Inferior parietal cortex (tissue), 1 donor: ENCODE measurements around the gene UBE2I.
"Not testable (repeated sequence)": the region's sequence is repeated elsewhere in the genome, so short reads cannot be mapped to it uniquely, and the experiment has no call there.

Experiments
- DNase-seq: peaks from one replicate; pipeline ENCODE4 v3.0.0-alpha.2; 2016; ENCODE audit errors: extremely low spot score

The UBE2I gene

DNA sequence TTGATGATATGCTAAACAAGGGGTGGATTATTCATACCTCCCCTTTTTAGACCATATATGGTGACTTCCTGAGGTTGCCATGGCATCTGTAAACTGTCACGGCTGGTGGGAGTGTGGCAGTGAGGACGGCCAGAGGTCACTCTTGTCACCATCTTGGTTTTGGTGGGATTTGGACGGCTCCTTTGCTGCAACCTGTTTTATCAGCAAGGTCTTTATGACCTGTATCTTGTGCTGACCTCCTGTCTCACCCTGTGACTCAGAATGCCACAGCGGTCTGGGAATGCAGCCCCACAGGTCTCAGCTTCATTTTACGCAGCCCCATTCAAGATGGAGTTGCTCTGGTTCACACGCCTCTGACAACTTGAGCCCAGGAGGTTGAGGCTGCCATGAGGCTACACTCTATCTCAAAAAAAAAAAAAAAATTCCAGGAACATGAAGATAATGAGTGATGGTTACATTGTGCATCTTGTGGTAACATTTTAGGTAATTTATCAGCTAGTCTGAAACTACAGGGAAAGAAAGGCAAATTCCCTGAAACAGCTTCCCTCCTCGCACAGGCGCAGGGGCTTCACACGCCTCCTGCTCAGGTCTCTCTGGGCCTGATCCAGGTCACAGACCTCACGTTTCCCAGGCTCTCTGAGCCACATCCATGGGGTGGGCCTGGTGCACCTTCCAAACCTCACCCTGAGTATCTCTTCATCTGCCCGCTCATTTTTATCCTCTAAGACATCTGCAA, 15.3 kb upstream of the UBE2I start:
- no peak for DNase-seq

DNA sequence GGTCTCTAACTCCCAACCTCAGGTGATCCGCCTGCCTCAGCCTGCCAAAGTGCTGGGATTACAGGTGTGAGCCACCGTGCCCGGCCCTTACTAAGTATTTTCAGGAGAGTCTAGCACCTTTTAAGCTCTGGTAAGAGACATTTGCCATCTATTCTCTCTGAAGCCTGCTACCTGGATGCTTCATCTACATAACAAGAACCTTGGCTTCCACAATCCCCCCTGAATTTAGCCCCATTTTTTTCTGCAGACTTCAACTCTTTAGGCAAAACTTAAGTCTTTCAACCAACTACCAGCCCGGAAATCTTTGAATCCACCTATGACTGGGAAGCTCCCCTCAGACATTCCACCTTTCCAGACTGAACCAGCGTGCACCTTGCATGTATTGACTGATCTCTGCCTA, 14.0 kb upstream of the UBE2I start:
- no peak for DNase-seq

DNA sequence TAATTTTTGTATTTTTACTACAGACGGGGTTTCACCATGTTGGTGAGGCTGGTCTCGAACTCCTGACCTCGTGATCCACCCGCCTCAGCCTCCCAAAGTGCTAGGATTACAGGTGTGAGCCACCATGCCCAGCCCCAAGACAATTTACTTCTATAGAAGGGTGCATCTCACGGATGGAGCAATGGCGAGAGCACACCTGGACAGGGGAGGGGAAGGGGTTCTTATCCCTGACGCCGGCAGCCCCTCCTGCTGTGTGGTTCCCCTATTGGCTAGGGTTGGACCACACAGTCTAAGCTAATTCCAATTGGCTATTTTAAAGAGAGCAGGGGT, 12.8 kb upstream of the UBE2I start:
- not testable (repeated sequence) for DNase-seq

DNA sequence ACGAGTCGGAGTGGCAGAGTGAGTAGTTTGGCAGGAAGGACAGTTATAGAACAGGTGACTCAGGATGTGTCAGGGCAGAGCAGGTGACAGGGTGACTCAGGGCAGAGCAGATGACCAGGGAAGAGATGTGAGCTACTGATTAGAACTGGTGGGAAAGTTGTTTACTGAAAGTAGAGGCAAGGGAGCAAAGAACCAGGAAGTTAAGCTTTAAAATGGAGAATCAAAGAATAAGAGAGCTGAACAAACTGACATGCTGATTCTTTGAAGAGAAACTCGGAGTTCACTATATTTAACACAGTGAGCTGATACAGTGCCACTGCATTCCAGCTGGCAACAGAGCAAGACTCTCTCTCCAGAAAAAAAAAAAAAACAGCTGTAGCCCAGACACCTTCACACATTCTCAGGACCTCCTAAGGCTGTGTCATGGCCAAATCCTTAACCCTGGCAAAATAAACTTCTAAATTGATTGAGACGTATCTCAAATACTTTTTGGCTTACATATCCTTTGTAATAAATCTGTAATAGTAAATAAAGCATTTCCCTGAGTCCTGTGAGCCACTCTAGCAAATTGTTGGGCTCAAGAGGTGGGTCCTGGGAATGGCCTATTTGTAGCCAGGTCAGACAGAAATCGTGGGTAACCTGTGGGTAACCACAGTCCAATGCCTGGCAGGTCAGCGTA, 12.3 kb upstream of the UBE2I start:
- no peak for DNase-seq

DNA sequence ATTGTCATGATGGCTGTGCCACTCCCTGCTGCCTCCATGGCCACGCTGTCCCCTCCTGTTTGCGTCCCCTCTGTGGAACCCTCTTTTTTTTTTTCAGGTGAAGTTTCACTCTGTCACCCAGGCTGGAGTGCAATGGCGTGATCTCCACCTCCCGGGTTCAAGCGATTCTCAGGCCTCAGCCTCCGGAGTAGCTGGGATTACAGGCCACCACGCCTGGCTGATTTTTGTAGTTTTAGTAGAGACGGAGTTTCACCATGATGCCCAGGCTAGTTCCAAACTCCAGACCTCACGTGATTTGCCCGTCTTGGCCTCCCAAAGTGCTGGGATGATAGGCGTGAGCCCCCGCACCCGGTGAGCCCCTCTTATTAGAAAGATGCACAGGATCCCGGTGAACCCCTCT, 11.0 kb upstream of the UBE2I start:
- no peak for DNase-seq

DNA sequence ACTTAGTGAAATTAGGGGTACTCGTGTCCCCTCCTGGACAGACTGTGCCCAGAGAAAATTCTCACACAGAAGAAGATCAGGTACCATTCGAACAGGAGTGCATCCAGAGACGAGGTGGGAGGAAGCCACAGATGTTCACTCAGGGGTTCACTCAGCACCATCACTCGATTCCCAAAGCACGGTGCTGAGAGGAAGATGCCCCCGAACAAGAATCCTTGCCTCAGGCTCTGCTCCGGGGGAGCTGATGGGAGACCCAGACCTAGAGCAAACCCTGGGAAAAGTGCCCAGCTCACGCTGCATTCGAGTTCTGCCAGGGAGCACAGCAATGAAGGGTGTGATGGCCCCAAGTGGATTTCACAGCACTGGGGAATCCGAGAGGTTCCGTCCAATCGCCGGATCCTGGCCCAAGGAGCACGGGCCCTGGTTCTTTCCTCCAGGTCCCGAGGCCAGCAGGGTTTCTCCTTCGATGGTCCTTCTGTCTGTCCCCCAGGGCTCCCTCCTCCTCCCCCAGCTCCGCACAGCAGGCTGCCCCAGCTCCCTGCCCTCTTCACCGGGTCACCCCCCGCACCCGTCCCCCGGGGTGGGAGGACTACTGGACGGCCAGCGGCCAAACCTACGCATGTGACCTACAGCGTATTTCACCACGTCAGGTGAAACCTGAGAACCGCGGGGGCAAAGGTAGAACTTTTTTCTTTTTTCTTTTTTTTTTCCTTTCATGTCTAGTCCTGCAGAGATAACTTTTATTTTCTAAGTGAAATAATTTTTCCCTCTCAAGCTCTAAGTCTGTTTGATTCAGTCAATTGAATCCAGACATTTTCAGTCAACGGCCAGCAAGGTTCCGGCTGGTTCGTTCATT, 10.2 kb upstream of the UBE2I start:
- DNase-seq, result no peak

DNA sequence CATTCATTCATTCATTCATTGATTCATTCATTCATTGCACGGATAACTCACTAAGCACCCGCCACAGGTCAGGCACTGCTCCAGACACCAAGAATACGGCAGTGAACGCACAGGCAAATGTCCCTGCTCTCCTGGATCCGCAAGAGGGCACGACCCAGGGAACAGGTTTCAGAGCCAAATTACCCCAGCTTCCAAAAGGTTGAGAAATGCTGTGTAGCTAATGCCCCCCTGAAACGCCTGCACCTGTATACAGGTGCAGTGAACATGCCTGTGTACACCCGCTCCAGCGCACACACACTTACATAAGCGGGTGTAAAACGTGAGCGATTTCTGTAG, 9.6 kb upstream of the UBE2I start:
- DNase-seq, result no peak

DNA sequence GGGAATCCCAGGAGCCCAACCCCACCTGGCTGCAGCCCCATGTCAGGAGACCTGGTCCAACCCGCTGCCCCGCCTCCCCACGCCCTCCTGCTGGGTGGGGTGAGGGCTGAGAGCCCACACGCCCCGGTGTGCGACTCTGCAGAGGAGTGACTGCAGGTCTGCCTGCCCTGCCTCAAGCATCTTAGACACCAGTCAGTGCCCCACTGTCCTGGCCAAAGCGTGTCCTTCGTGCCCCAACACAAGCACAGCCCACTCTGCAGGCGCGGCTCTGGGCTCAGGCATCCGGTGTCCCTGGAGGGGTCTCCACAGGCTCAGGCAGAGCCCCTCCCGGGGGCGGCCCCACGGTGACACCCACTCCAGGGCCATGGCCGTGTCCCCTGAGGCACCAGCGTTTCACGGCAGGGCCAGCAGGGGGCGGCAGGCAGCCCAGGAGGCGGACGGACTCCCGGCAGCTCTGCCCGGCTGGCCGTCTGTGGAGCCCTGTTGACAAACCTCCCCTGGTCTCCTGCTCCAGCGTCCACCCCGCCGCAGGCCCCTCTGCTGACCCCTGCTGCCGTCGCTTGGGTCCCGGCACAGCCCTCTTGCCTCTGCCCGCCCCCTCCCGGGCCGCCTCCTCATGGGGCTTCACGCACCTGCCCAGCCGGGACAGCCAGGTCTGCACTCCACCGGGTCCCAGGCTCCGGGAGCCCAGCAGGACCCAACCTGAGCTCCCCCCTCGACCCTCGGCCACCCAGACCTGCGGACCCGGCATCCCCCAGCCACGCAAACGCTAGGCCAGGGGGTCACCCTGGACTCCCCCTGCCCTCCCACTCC, 8.6 kb upstream of the UBE2I start:
- no peak for DNase-seq

DNA sequence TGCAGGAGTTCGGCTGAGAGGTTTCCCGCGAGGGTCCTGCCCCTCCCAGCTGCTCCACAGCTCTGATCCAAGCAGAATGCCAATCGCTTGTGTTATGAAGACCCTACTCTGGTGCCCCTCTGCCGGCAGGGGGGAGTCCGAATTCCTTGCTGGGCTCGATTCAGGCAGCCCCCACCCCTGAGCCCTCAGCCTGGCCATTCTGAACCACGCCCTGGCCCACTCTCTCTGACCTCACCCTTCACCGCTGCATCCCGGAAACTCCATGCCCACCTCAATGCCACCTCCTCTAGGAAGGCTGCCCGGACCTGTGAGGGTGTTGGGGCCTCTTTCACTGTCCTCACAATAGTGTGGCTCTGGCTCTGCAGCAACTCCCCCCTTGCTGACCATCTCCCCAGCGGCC, 7.9 kb upstream of the UBE2I start:
- DNase-seq, result no peak

DNA sequence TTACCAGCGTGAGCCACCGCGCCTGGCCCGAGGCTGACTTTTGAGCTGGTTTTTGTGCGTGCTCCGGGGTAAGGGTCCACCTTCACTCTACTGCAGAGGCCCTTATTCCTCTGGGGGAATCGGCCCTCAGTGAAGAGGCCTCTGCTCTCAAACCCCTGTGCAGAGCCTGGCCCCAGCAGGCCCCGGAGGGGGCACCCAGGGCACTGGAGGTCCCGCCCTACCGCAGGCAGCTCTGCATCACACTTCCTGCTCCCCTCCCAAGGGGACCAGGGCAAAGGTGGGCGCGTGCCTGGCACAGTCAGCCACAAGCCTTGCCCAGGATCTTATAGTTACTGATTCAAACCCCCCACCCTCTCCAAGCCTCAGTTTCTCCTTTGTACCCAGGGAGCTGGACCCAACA, 3.6 kb upstream of the UBE2I start:
- no peak for DNase-seq

DNA sequence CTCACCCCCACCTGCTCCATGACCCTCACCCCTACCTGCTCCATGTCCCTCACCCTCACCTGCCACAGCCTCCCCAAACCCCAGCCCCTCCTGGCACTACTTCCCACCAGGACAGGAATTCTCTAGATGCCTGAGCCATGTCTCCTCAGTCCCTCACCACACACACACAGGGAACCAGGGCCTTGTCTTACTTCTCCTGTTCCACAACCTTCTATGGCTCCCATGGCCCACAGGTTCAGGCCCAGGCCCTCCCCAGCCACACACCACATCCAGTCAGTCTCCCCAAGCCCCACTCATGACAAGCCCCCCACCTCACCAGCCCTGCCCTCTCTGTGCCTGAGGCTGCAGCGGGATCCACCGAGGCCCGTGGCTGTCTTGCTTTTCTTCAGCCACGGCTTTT, 3.1 kb upstream of the UBE2I start:
- DNase-seq, result no peak

DNA sequence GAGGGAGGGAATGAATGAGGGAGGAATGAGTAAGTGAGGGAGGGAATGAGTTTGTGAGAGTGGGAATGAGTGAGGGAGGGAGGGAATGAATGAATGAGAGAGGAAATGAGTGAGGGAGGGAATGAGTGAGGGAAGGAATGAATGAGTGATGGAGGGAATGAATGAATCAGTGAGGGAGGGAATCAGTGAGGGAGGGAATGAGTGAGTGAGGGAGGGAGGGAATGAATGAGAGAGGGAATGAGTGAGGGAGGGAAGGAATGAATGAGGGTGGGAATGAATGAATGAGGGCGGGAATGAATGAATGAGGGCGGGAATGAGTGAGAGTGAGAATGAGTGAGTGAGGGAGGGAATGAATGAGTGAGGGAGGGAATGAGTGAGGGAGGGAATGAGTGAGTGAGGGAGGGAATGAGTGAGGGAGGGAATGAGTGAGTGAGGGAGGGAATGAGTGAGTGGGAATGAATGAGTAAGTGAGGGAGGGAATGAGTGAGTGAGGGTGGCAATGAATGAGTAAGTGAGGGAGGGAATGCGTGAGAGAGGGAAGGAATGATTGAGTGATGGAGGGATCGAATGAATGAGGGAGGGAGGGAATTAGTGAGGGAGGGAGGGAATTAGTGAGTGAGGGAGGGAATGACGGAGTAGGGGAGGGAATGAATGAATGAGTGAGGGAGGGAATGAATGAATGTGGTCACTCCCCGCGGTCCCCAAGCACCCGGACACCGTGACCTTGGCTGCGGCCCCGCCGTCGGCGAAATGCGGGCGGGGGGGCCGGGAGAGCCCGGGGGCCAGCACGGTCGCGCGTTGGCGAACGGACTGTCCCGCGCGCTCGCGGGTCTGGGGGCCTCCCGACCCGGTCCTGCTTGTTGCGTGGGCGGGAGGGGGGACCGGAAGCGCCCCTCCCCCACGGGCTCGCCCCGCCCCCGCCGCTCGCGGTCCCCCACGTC, 1.1 kb upstream of the UBE2I start:
- DNase-seq, result no peak

DNA sequence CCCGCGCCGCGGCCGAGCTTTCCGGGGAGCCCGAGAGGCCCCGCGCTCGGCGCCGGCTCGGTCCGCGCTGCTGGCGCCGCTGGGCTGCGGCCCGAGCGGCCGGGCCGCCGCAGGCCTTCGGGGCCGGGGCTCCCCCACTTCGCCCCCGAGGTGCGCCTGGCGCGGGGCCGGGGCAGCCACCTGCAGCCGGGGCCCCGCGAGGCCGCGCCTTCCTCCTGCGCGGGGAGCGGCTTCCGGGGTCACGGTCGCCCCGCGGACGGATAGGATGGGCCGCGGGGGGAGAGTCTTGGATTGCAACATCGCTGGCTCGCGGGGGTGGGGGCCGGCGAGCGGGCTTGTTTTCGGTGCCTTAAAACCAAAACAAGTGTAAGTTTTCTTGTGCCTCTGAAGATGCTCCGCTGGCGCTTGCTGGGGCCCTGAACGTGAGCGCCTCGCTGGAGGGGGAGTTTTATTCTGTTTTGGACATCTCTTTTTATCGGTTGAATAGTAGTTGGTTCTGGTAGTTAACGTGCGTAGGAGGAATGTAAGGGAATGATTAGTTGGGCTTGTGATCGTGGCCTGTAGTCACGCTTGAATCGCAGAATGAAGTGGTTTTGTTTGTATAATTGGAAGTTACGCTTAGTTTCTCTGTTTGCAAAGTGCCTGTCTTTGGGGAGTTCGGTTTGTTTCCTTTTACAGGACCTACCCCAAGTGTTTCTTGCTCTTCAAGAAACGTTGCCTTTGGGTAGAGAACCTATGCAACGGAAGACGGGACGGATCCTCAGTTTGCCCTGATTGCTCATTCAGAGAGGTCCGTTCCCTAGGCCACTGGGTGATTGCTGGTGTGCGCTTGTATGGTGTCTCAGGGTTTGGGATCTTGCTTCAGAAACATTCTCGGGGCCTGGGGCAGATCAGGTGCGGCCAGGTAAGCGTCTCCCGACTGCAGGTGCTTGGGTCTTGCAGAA, 724 bp downstream of the UBE2I start:
- no peak for DNase-seq

DNA sequence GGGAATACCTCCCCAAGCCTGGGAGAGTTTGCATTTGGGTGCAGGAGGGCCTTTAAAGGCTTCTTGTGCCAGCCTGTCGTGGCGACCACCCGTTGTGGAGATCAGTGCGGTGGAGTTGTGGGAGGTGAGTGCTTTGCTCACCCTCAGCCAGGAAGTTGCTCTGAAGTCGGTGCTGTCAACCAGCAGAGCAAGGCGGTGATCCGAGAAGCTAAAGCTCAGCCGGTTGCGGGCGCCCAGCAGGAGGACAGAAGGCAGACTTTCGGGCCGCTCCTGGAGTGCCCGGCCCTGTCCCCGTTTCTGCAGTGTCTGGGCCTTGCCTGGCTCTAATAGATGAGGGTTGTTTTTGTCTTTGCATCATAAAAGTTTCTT, 1.4 kb downstream of the UBE2I start:
- no peak for DNase-seq

DNA sequence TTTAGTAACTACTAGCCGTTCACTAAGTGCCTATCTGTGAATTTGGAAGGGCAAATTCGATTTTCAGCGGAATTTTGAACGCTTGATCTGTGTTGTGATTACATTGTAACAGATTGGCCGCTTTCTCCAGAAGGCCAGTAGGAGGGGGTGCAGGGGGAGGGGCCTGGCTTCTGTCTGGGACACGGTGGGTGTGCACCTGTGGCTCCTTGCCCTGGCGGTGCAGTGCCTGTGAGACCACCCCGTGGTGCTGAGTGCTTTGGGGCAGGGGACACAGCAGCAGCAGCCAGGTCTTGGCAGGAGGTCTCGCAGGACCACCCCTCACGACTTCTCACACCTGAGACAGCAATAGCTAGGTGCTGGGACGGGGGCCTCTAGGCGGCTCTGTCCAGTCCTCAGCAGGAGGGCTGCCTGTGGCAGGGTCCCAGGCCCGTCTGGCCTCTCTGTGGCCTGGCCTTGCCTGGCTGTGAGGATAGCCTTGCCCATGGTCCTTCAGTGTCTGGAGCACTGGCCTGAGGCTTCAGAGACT, 1.8 kb downstream of the UBE2I start:
- no peak for DNase-seq

DNA sequence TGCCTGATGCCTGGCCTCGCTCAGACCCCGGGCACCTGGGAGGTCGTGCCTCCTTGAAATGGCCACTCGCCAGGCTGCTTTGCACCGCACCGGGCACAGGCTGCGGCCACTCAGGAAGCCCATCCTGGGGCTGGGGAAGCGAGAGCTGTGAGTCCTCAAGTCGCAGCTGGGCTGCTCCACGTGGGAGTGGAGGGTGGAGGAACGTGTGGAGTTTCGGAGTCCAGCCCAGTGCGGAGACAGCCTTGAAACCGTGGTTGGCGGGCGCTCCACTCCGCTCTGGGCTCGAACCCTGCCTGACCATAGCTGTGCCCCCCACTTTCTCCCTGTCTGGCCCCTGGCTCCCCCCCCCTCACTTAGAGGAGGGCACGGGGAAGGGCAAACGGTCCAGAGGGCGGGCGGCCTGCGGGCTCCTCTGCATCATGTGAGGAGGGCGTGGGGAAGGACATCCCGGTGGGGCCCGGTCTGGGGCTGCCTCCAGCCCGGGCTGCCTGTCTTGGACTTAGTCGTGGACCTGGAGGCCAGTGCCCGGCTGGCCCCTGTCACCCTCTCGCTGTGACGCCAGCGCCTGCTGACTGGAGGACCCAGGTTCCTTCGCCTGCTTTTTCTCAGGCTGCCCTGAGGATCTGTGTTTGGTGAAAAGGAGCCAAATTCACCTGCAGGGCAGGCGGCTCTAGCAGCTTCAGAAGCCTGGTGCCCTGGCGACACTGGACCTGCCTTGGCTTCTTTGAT, 2.5 kb downstream of the UBE2I start:
- no peak for DNase-seq

DNA sequence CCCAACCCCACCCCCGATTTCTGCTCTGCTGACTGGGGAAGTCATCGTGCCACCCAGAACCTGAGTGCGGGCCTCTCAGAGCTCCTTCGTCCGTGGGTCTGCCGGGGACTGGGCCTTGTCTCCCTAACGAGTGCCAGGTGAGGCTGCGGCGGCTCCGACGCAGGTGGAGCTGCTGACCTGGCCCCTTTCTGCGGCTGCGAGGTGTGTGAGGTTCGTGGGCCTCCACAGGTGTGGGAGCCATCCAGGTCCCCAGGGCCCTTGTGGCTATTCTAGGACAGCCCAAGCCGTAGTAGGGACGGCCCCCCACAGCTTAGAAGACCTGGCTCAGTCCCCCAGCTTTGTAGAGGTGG, 3.0 kb downstream of the UBE2I start:
- DNase-seq, result no peak

DNA sequence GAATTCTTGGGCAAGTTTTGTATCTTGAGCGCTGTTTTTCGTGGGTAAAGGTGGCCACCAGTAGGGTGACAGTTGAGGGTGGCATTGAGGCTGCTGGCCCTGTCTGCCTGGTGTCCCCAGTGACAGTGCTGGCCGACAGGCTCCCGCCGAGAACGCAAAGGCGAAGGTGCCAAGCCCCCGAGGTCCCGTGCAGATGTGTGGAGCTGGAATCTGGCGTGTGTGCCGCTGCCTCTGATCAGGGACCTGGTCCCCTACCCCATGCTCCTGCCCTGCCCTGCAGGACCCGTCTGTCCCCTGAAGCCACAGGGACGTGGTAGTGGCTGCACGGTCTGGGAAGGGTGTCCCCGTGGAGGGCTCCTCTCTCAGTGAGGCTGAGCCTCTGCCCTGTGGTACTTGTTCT, 3.5 kb downstream of the UBE2I start:
- DNase-seq, result no peak

DNA sequence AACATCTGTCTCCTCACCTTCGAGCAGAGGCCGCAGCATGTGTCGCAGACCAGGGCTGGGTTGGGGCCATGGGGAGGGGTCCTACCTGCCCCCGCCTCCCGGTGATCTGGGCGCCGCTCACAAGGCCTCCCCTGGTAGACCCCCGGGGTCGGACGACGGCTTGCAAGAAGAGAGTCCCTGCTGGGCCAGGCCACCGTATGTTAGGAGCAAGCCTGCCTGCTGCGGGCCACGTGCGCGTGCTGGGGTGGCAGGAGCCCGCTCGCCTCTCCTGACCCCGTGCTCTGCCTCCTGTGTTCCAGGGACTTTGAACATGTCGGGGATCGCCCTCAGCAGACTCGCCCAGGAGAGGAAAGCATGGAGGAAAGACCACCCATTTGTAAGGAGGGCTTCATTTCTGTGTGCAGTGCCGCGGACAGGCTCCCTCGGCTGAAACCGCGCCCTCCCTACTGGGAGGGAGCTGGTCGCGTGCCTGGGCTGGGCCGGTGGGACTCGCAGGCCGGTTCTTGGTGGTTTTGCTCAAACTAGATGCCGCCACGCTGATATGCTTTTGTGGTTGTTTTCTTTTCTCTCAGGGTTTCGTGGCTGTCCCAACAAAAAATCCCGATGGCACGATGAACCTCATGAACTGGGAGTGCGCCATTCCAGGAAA, 4.4 kb downstream of the UBE2I start:
- no peak for DNase-seq
